NCI-H2171 treated with DMSO at 0.1 percent for 48 hours (cell line): ENCODE measurements around the gene NIM1K.
"Not testable (repeated sequence)": the region's sequence is repeated elsewhere in the genome, so short reads cannot be mapped to it uniquely, and the experiment has no call there.

Experiments used
- DNase-seq: peaks from one replicate; lab custom pipeline; 2025; lab: John Stamatoyannopoulos, UW

The NIM1K gene

GRCh38 chr5:43314724-43315123 is 122.7 kb downstream of the NIM1K start:
- no peak for DNase-seq

- no peak for DNase-seq
Measured at GRCh38 chr5:43315263-43315662, 123.2 kb downstream of the NIM1K start.

- no peak for DNase-seq
Measured at GRCh38 chr5:43315682-43316081, 123.7 kb downstream of the NIM1K start.

- no peak for DNase-seq
Measured at GRCh38 chr5:43316421-43316820, 124.4 kb downstream of the NIM1K start.

GRCh38 chr5:43320846-43321245 is 128.8 kb downstream of the NIM1K start:
- DNase-seq, result no peak

- DNase-seq, result not testable (repeated sequence)
Measured at GRCh38 chr5:43323488-43323887, 131.5 kb downstream of the NIM1K start.

GRCh38 chr5:43325624-43326023 is 133.6 kb downstream of the NIM1K start:
- DNase-seq, result not testable (repeated sequence)
